GM18502 (cell line): Measurements from ENCODE around the gene TNFRSF1A.

Experiments used
- ATAC-seq: cut with Tn5 transposase; IDR thresholded peaks from one replicate; pipeline ENCODE4 v1.9.1; 2021; ENCODE audit warnings: mild to moderate bottlenecking; ENCODE audit not compliant: unreplicated experiment, poor library complexity

TNFRSF1A gene

GRCh38 chr12:6285063-6285477 is 56.8 kb downstream of the TNFRSF1A start:
- peak; percentile 50 for ATAC-seq

GRCh38 chr12:6284273-6284672 is 57.6 kb downstream of the TNFRSF1A start:
- no peak for ATAC-seq

- no peak for ATAC-seq
Observed at GRCh38 chr12:6282453-6282840, 59.4 kb downstream of the TNFRSF1A start.

- no peak for ATAC-seq
Observed at GRCh38 chr12:6281081-6281809, 60.6 kb downstream of the TNFRSF1A start.

- no peak for ATAC-seq
Observed at GRCh38 chr12:6280672-6281071, 61.2 kb downstream of the TNFRSF1A start.

GRCh38 chr12:6280053-6280469 is 61.8 kb downstream of the TNFRSF1A start:
- ATAC-seq, result no peak

- no peak for ATAC-seq
Observed at GRCh38 chr12:6279631-6280030, 62.2 kb downstream of the TNFRSF1A start.

GRCh38 chr12:6279256-6279628 is 62.6 kb downstream of the TNFRSF1A start:
- no peak for ATAC-seq
